KMS-11 (cell line): ENCODE measurements around the gene ADGRF4.

Experiments
- H2AFZ ChIP-seq: fragments of 200-600 bp; sonication (generic); 2 replicates; pipeline ENCODE4 v1.6.1; 2016; ENCODE audit warnings: antibody characterized with exemption, mixed run types, low read depth
- H3K27ac ChIP-seq: fragments of 200-600 bp; sonication (generic); 2 replicates; pipeline ENCODE4 v1.6.1; 2016; ENCODE audit warnings: mild to moderate bottlenecking, mixed run types
- H3K27me3 ChIP-seq: fragments of 200-600 bp; sonication (generic); 2 replicates; pipeline ENCODE4 v1.6.1; 2017; ENCODE audit warnings: mild to moderate bottlenecking, low read depth, mixed run types, moderate library complexity; ENCODE audit not compliant: insufficient read depth
- H3K36me3 ChIP-seq: fragments of 200-600 bp; sonication (generic); 2 replicates; pipeline ENCODE4 v1.6.1; 2017; ENCODE audit warnings: mild to moderate bottlenecking, mixed run types; ENCODE audit not compliant: insufficient read depth
- H3K4me1 ChIP-seq: fragments of 200-600 bp; sonication (generic); 2 replicates; pipeline ENCODE4 v1.6.1; 2016; ENCODE audit warnings: mild to moderate bottlenecking, low read depth, mixed run types; ENCODE audit not compliant: poor library complexity, severe bottlenecking
- H3K4me2 ChIP-seq: fragments of 200-600 bp; sonication (generic); 2 replicates; pipeline ENCODE4 v1.7.0; 2016; ENCODE audit warnings: mild to moderate bottlenecking, mixed run types
- H3K4me3 ChIP-seq: fragments of 200-600 bp; sonication (generic); IDR thresholded peaks from 2 replicates; pipeline ENCODE4 v1.6.1; 2017; ENCODE audit warnings: low read depth, low read length, mixed read lengths; ENCODE audit not compliant: insufficient read depth
- H3K79me2 ChIP-seq: fragments of 200-600 bp; sonication (generic); 2 replicates; pipeline ENCODE4 v1.6.1; 2016; ENCODE audit warnings: low read depth, mixed run types; ENCODE audit not compliant: insufficient read depth
- H3K9ac ChIP-seq: fragments of 200-600 bp; sonication (generic); 2 replicates; pipeline ENCODE4 v1.6.1; 2016; ENCODE audit warnings: mild to moderate bottlenecking, mixed run types
- H4K20me1 ChIP-seq: fragments of 200-600 bp; sonication (generic); 2 replicates; pipeline ENCODE4 v1.6.1; 2016; ENCODE audit warnings: mild to moderate bottlenecking, mixed run types; ENCODE audit not compliant: insufficient read depth
- CTCF ChIP-seq: fragments of 200-600 bp; sonication (generic); conservative IDR thresholded peaks from 2 replicates; pipeline ENCODE4 v1.6.1; 2017; ENCODE audit warnings: low read depth, mild to moderate bottlenecking, antibody characterized with exemption, low read length, moderate library complexity, mixed read lengths

ADGRF4 gene

GRCh38 chr6:47713200-47713599, 14.8 kb downstream of the ADGRF4 start:
- H3K27me3 ChIP-seq = no peaks in the 10 kb centered on the region
- H4K20me1 ChIP-seq = no peaks in the 10 kb centered on the region
- no peak for TF ChIP-seq CTCF

GRCh38 chr6:47714802-47715201, 16.4 kb downstream of the ADGRF4 start:
- Histone ChIP-seq H3K27ac (no peak overlapping the region), H3K4me3 (no peak overlapping the region), H4K20me1 (no peaks in the 10 kb centered on the region), H3K27me3 (no peaks in the 10 kb centered on the region), H2AFZ (no peak overlapping the region), H3K79me2 (no peaks in the 10 kb centered on the region), H3K4me1 (no peaks in the 10 kb centered on the region), H3K4me2 (no peak overlapping the region), H3K9ac (no peak overlapping the region), H3K36me3 (no peaks in the 10 kb centered on the region)
- TF ChIP-seq CTCF = no peak

More at GRCh38 chr6:47713200-47713599, 14.8 kb downstream of the ADGRF4 start:
- Histone ChIP-seq H3K4me1 (no peaks in the 10 kb centered on the region), H3K36me3 (no peaks in the 10 kb centered on the region), H2AFZ (no peak overlapping the region), H3K27ac (no peak overlapping the region), H3K79me2 (no peaks in the 10 kb centered on the region), H3K9ac (no peak overlapping the region), H3K4me3 (no peak overlapping the region), H3K4me2 (no peak overlapping the region)

GRCh38 chr6:47715782-47716181, 17.4 kb downstream of the ADGRF4 start:
- no peak for TF ChIP-seq CTCF
- Histone ChIP-seq H3K4me1 (no peaks in the 10 kb centered on the region), H2AFZ (no peak overlapping the region), H3K9ac (no peak overlapping the region), H3K27me3 (no peaks in the 10 kb centered on the region), H3K27ac (no peak overlapping the region), H3K4me3 (no peak overlapping the region), H3K36me3 (no peaks in the 10 kb centered on the region), H3K79me2 (no peaks in the 10 kb centered on the region), H4K20me1 (no peaks in the 10 kb centered on the region), H3K4me2 (no peak overlapping the region)

- H3K4me2 ChIP-seq = no peak overlapping the region
- no peak for TF ChIP-seq CTCF
- no peak overlapping the region for H2AFZ ChIP-seq
- H3K27ac ChIP-seq = no peak overlapping the region
- H3K4me3 ChIP-seq = no peak overlapping the region
- H3K79me2 ChIP-seq = no peaks in the 10 kb centered on the region
- H3K4me1 ChIP-seq = no peaks in the 10 kb centered on the region
- no peaks in the 10 kb centered on the region for H4K20me1 ChIP-seq
- H3K9ac ChIP-seq = no peak overlapping the region
- H3K36me3 ChIP-seq = no peaks in the 10 kb centered on the region
- H3K27me3 ChIP-seq = no peaks in the 10 kb centered on the region
Measured at GRCh38 chr6:47716207-47716606, 17.8 kb downstream of the ADGRF4 start.
